Esophagus muscularis mucosa (tissue), 4 donors: ENCODE data around the gene PMFBP1. TPM values are rescaled to one million over a fixed set of nuclear protein-coding genes. Genes with fewer than 3 reads are reported as not detected.

Experiments used
- DNase-seq: peaks from one replicate; pipeline ENCODE4 v3.0.0-alpha.2; 2017; ENCODE audit errors: extremely low spot score
- H3K27ac ChIP-seq, 4 donors: fragments of 200-600 bp; sonication (generic); replicated peaks in 1 of 4; 1 replicate in 3 of 4; 2 replicates in 1 of 4; pipeline ENCODE4 v1.5.1; 2016 to 2019; ENCODE audit warnings: mild to moderate bottlenecking in 1 of 4
- H3K27me3 ChIP-seq, 4 donors: fragments of 200-600 bp; sonication (generic); one replicate each; pipeline versions ENCODE4 v1.5.1 to v1.6.0; 2016 to 2019
- H3K36me3 ChIP-seq, 4 donors: fragments of 200-600 bp; sonication (generic); one replicate each; pipeline ENCODE4 v1.5.1; 2016 to 2019
- H3K4me1 ChIP-seq, 4 donors: fragments of 200-600 bp; sonication (generic); one replicate each; pipeline ENCODE4 v1.5.1; 2016 to 2019
- H3K4me3 ChIP-seq, 4 donors: fragments of 200-600 bp; sonication (generic); 1 replicate in 2 of 4; 2 replicates in 2 of 4; pipeline ENCODE4 v1.5.1; 2016 to 2019; ENCODE audit warnings: mild to moderate bottlenecking in 4 of 4, moderate library complexity in 1 of 4
- H3K9me3 ChIP-seq, 4 donors: fragments of 200-600 bp; sonication (generic); 1 replicate in 3 of 4; 2 replicates in 1 of 4; pipeline ENCODE4 v1.5.1; 2016 to 2019
- CTCF ChIP-seq, 3 experiments: fragments of 200-600 bp in 2 of 3; fragments of 450-650 bp in 1 of 3; sonication (generic) in 2 of 3; IDR thresholded peaks; one replicate each; pipeline ENCODE4 v1.5.1; 2017 to 2019; ENCODE audit warnings: antibody characterized with exemption in 3 of 3, mild to moderate bottlenecking in 2 of 3, moderate library complexity in 1 of 3
- EP300 ChIP-seq: sonication (generic); formaldehyde crosslinking; IDR thresholded peaks from one replicate; pipeline ENCODE4 v1.6.1; 2017; ENCODE audit warnings: antibody characterized with exemption
- POLR2A ChIP-seq: fragments of 450-650 bp; IDR thresholded peaks from one replicate; pipeline ENCODE4 v1.6.1; 2017; ENCODE audit warnings: antibody characterized with exemption, moderate library complexity, mild to moderate bottlenecking, low read depth
- POLR2AphosphoS5 ChIP-seq, 2 donors: sonication (generic); formaldehyde crosslinking; IDR thresholded peaks; one replicate each; pipeline ENCODE4 v1.6.1; 2017; ENCODE audit warnings: antibody characterized with exemption in 2 of 2
- WGBS: methylation state at CpG from one replicate; pipeline ENCODE4 v1.1.5; 2018; 5-methylcytosine and 5-hydroxymethylcytosine counted together
- intact Hi-C: fragments of 100-400 bp; cut with DNase I; formaldehyde crosslinking; loops from one replicate; pipeline ENCODE4 v1.15.1; 2023
- total RNA-seq, 4 donors: library from RNA; depleted of rRNA; stranded (reverse); fragments of >200 nt; gene quantifications; one replicate each; pipeline versions ENCODE4 v1.1.0 to v1.2.1, GENCODE V29; 2016

The PMFBP1 gene
- total RNA-seq, 4 donors from 2014 or later, result 0.50 TPM; not detected in 3

GRCh38 chr16:72125635-72126428 lies 46.1 kb downstream of the PMFBP1 start:
- TF ChIP-seq EP300, result no peak
- TF ChIP-seq CTCF (IDR thresholded peaks at IDR 0.05), result no peak
- no peak for TF ChIP-seq POLR2AphosphoS5 (IDR thresholded peaks at IDR 0.05)
- H3K9me3 ChIP-seq, result no peaks in the 10 kb centered on the region
- WGBS, result 82% methylated on average over 9 of the region's 9 CpGs
- H3K27me3 ChIP-seq, result no peaks in the 10 kb centered on the region
- DNase-seq, result no peak
- H3K36me3 ChIP-seq, result no peaks in the 10 kb centered on the region
- intact Hi-C loops, result no loop called here
- H3K4me1 ChIP-seq, result peaks cover 0 to 12% (median 5%) of the 10 kb centered on the region in 4 donors
- peak overlapping the region in 1 of 4 donors; percentile 11 for H3K27ac ChIP-seq
- H3K4me3 ChIP-seq, result no peak overlapping the region

GRCh38 chr16:72124761-72125634 lies 47.0 kb downstream of the PMFBP1 start:
- H3K27ac ChIP-seq, result no peak overlapping the region
- TF ChIP-seq CTCF (IDR thresholded peaks at IDR 0.05), result peak; percentile 54 to 79 (median 57)
- TF ChIP-seq EP300, result no peak
- TF ChIP-seq POLR2AphosphoS5 (IDR thresholded peaks at IDR 0.05), result no peak
- TF ChIP-seq POLR2A, result no peak
- no peaks in the 10 kb centered on the region for H3K36me3 ChIP-seq
- 44% methylated on average over 11 of the region's 13 CpGs for WGBS
- no peaks in the 10 kb centered on the region for H3K27me3 ChIP-seq
- H3K9me3 ChIP-seq, result no peaks in the 10 kb centered on the region
- intact Hi-C loops, result no loop called here
- H3K4me1 ChIP-seq, result peaks cover 0 to 12% (median 5%) of the 10 kb centered on the region in 4 donors
- DNase-seq, result no peak
- no peak overlapping the region for H3K4me3 ChIP-seq

GRCh38 chr16:72124148-72124547 lies 47.8 kb downstream of the PMFBP1 start:
- no peak for TF ChIP-seq CTCF (IDR thresholded peaks at IDR 0.05)
- TF ChIP-seq POLR2A, result no peak
- no peak for TF ChIP-seq POLR2AphosphoS5 (IDR thresholded peaks at IDR 0.05)
- no peak for TF ChIP-seq EP300
- DNase-seq, result no peak
- peaks cover 0 to 12% (median 5%) of the 10 kb centered on the region in 4 donors for H3K4me1 ChIP-seq
- no peaks in the 10 kb centered on the region for H3K27me3 ChIP-seq
- intact Hi-C loops, result no loop called here
- H3K4me3 ChIP-seq, result no peak overlapping the region
- 100% methylated on average over 1 of the region's 3 CpGs for WGBS
- no peak overlapping the region for H3K27ac ChIP-seq
- H3K9me3 ChIP-seq, result no peaks in the 10 kb centered on the region
- no peaks in the 10 kb centered on the region for H3K36me3 ChIP-seq

GRCh38 chr16:72123426-72123825 lies 48.5 kb downstream of the PMFBP1 start:
- TF ChIP-seq EP300 (no peak), POLR2AphosphoS5 (IDR thresholded peaks at IDR 0.05) (no peak), POLR2A (no peak), CTCF (IDR thresholded peaks at IDR 0.05) (no peak)
- Histone ChIP-seq H3K36me3 (no peaks in the 10 kb centered on the region), H3K4me3 (no peak overlapping the region), H3K9me3 (no peaks in the 10 kb centered on the region), H3K27ac (no peak overlapping the region), H3K27me3 (no peaks in the 10 kb centered on the region), H3K4me1 (peaks cover 0 to 12% (median 5%) of the 10 kb centered on the region in 4 donors)
- intact Hi-C loops, result no loop called here
- WGBS, result 77% methylated on average over 6 of the region's 8 CpGs
- DNase-seq, result no peak
